HepG2 (cell line): Measurements from ENCODE around the gene CCDC18. TPM values are rescaled to one million over a fixed set of nuclear protein-coding genes. Genes with fewer than 3 reads are reported as not detected.

Experiments used
- ATAC-seq: fragments of 200-7000 bp; cut with Tn5 transposase; 3 replicates; pipeline ENCODE4 v1.9.1; 2020; ENCODE audit warnings: mild to moderate bottlenecking, moderate library complexity
- BruUV-seq: library from RNA; stranded (reverse); fragments of 400-500 nt; replicated peaks from 2 replicates; lab custom pipeline; 2021; lab: Mats Ljungman, UMichigan
- CTCF ChIA-PET: fragments of 300-600 bp; formaldehyde crosslinking; extraction: SDS; loops from one replicate; lab custom pipeline; 2021; ENCODE audit warnings: low total read pairs, inconsistent platforms, low intra/inter-chr PET ratio; lab: Yijun Ruan, JAX
- POLR2A ChIA-PET: fragments of 350-600 bp; sonication (Branson Sonifier 250); formaldehyde crosslinking; loops from one replicate; lab custom pipeline; 2020; ENCODE audit warnings: antibody characterized with exemption, inconsistent platforms; lab: Yijun Ruan, JAX
- DNase-seq: peaks from one replicate; pipeline ENCODE4 v3.0.0-alpha.2; 2015; ENCODE audit warnings: low spot score
- FAIRE-seq: peaks from 3 replicates; lab custom pipeline; 2011; peaks lifted over from hg19 to GRCh38; lab: Jason Lieb, UNC
- H2AFZ ChIP-seq: one replicate; pipeline ENCODE4 v1.6.1; 2011; ENCODE audit warnings: low read length, inconsistent platforms
- H3K27ac ChIP-seq: fragments of 300-600 bp; 3 replicates; pipeline ENCODE4 v1.8.0; 2011; ENCODE audit warnings: mixed run types, mild to moderate bottlenecking, mixed read lengths, low read length, inconsistent platforms; ENCODE audit not compliant: insufficient read depth; ENCODE audit errors: extremely low read length
- H3K27me3 ChIP-seq, 2 experiments: fragments of 200-600 bp in 1 of 2; 2 replicates in 1 of 2; 3 replicates in 1 of 2; pipeline versions ENCODE4 v1.6.0 to v1.8.0; 2011; ENCODE audit warnings: low read length in 2 of 2, mild to moderate bottlenecking in 2 of 2, moderate library complexity in 2 of 2, inconsistent platforms in 1 of 2; ENCODE audit not compliant: insufficient read depth in 2 of 2, control insufficient read depth in 1 of 2
- H3K36me3 ChIP-seq, 2 experiments: fragments of 200-600 bp in 1 of 2; replicated peaks in 1 of 2; 2 replicates in 1 of 2; 3 replicates in 1 of 2; pipeline versions ENCODE4 v1.5.1 to v1.8.0; 2011; ENCODE audit warnings: low read length in 2 of 2, inconsistent platforms in 1 of 2; ENCODE audit not compliant: insufficient read depth in 2 of 2, control insufficient read depth in 1 of 2
- H3K4me1 ChIP-seq: 2 replicates; pipeline ENCODE4 v1.5.1; 2012; ENCODE audit warnings: low read length, inconsistent platforms; ENCODE audit not compliant: insufficient read depth
- H3K4me2 ChIP-seq: 2 replicates; pipeline ENCODE4 v1.6.0; 2011; ENCODE audit warnings: low read depth, low read length, inconsistent platforms
- H3K4me3 ChIP-seq, 3 experiments: fragments of 200-600 bp in 1 of 3; sonication (generic), shearing (Covaris generic) in 1 of 3; replicated peaks in 1 of 3; 2 replicates each; pipeline ENCODE4 v1.5.1; 2011 to 2016; ENCODE audit warnings: low read length in 3 of 3, inconsistent platforms in 2 of 3, low read depth in 2 of 3, mild to moderate bottlenecking in 2 of 3, control low read depth in 1 of 3, mixed read lengths in 1 of 3; ENCODE audit not compliant: insufficient read depth in 1 of 3
- H3K79me2 ChIP-seq: one replicate; pipeline ENCODE4 v1.6.1; 2011; ENCODE audit warnings: low read length, inconsistent platforms; ENCODE audit not compliant: insufficient read depth
- H3K9ac ChIP-seq: 2 replicates; pipeline ENCODE4 v1.6.0; 2011; ENCODE audit warnings: mild to moderate bottlenecking, low read depth, low read length, inconsistent platforms; ENCODE audit not compliant: insufficient read depth
- H3K9me3 ChIP-seq: 2 replicates; pipeline ENCODE4 v1.5.1; 2012; ENCODE audit warnings: mild to moderate bottlenecking, low read length
- H4K20me1 ChIP-seq: 2 replicates; pipeline ENCODE4 v1.6.0; 2011; ENCODE audit warnings: inconsistent platforms, mild to moderate bottlenecking, low read length, moderate library complexity; ENCODE audit not compliant: insufficient read depth
- BCL3 ChIP-seq: sonication (generic); formaldehyde crosslinking; IDR thresholded peaks from 2 replicates; pipeline ENCODE4 v1.5.1; 2020; ENCODE audit warnings: mild to moderate bottlenecking, missing genetic modification reagents, moderate library complexity
- CEBPB ChIP-seq: IDR thresholded peaks from 2 replicates; pipeline ENCODE4 v1.6.1; 2011; ENCODE audit warnings: low read depth, low read length, improper control_type of control experiment, borderline replicate concordance
- HNRNPLL ChIP-seq: fragments of 200-400 bp; formaldehyde crosslinking; IDR thresholded peaks from 2 replicates; pipeline ENCODE4 v1.6.1; 2017; ENCODE audit warnings: mild to moderate bottlenecking, low read depth, low read length; ENCODE audit not compliant: poor library complexity, severe bottlenecking
- HOMEZ ChIP-seq: IDR thresholded peaks from 2 replicates; pipeline ENCODE4 v1.6.1; 2016; ENCODE audit warnings: low read depth
- LCORL ChIP-seq, 2 experiments: fragments of 450-650 bp in 1 of 2; sonication (generic) in 1 of 2; formaldehyde crosslinking in 1 of 2; IDR thresholded peaks; 2 replicates each; pipeline versions ENCODE4 v1.5.0 to v1.6.1; 2017 to 2020; ENCODE audit warnings: antibody characterized with exemption in 1 of 2, missing genetic modification reagents in 1 of 2
- MAFK ChIP-seq, 2 experiments: IDR thresholded peaks in 1 of 2; conservative IDR thresholded peaks in 1 of 2; 2 replicates each; pipeline ENCODE4 v1.6.1; 2011; ENCODE audit warnings: improper control_type of control experiment in 2 of 2, low read length in 2 of 2
- ZNF275 ChIP-seq: sonication (generic); formaldehyde crosslinking; IDR thresholded peaks from 2 replicates; pipeline ENCODE4 v1.8.0; 2022; ENCODE audit warnings: missing genetic modification reagents, mild to moderate bottlenecking, inconsistent platforms, borderline replicate concordance
- WGBS: methylation state at CpG from one replicate; pipeline ENCODE4 v1.1.6; 2017; ENCODE audit warnings: low lambda C conversion rate; 5-methylcytosine and 5-hydroxymethylcytosine counted together
- in situ Hi-C: cut with HindIII; loops from 2 replicates; pipeline ENCODE4 v1.10.0; 2017; ENCODE audit warnings: low pct_unique_long_range_greater_than_20kb; ENCODE audit not compliant: extremely low pct_ligation_motif_present
- intact Hi-C: fragments of 100-400 bp; cut with micrococcal nuclease; formaldehyde crosslinking; loops from one replicate; pipeline ENCODE4 v1.10.0; 2022; ENCODE audit not compliant: unreplicated experiment
- polyA plus RNA-seq, 8 experiments: library from polyadenylated mRNA; depleted of rRNA in 3 of 8; stranded (reverse) in 7 of 8; unstranded in 1 of 8; fragments of >200 nt; fragmentation: Illumina TruSeq in 4 of 8; extraction: Trizol in 4 of 8; gene quantifications; 2 replicates each; pipeline versions ENCODE4 v1.2.1 to v1.2.3, GENCODE V29; 2011 to 2016; ENCODE audit warnings: low read depth in 4 of 8, missing spikeins in 1 of 8, mixed read lengths in 1 of 8; ENCODE audit not compliant: insufficient read depth in 1 of 8
- total RNA-seq, 5 experiments: library from RNA; depleted of rRNA; stranded (reverse); fragments of >200 nt; fragmentation: Illumina TruSeq; extraction: Trizol; gene quantifications; 2 replicates each; pipeline ENCODE4 v1.2.3, GENCODE V29; 2016; ENCODE audit warnings: low read depth in 1 of 5

The CCDC18 gene
- total and polyA plus RNA-seq, 2 of the 13 experiments (the other 11 are each of a cell fraction or from before 2014, with no cell fraction given) = 1.9 to 18.4 TPM

- TF ChIP-seq HOMEZ (CRISPR knock-in tag) = no peak
- TF ChIP-seq MAFK (conservative IDR thresholded peaks at IDR 0.05 in 1 of 2, IDR thresholded peaks at IDR 0.05 in 1 of 2; ENCODE audit: low read length in 2 of 2) = peak; percentile 33 to 68; a peak in 3 of 4 replicates
- TF ChIP-seq ZNF275 = no peak
- TF ChIP-seq BCL3 (CRISPR knock-in tag) = no peak
- no peak for TF ChIP-seq HNRNPLL
These were observed 26.0 kb downstream of the CCDC18 start (continued) for GRCh38 chr1:93206567-93206954.

- intact Hi-C loops = no loop called here
- Histone ChIP-seq H3K9ac (no peak overlapping the region), H3K79me2 (no peaks in the 10 kb centered on the region), H3K9me3 (no peaks in the 10 kb centered on the region), H3K4me1 (peaks cover 28% of the 10 kb centered on the region), H2AFZ (no peak overlapping the region), H3K27ac (no peak overlapping the region), H4K20me1 (no peaks in the 10 kb centered on the region), H3K27me3 (no peaks in the 10 kb centered on the region), H3K4me3 (no peak overlapping the region), H3K36me3 (no peaks in the 10 kb centered on the region; a peak in 2 of 5 replicates), H3K4me2 (no peak overlapping the region)
- BruUV-seq = no TSS peak
- WGBS = 86% methylated on average over 5 of the region's 5 CpGs
- ChIA-PET POLR2A (no interaction called here), CTCF (no interaction called here)
- ATAC-seq (no peak), DNase-seq (no peak), FAIRE-seq (no peak)
- TF ChIP-seq LCORL (IDR thresholded peaks at IDR 0.05) (no peak), LCORL (CRISPR knock-in tag; IDR thresholded peaks at IDR 0.05) (no peak), CEBPB (peak; percentile 58; the same call in 1 of the 2 replicates)
- in situ Hi-C loops = no loop called here
These were observed 26.7 kb downstream of the CCDC18 start for GRCh38 chr1:93207211-93207610.
